ENCODE data around the gene FAM234A.
"Not testable (repeated sequence)": the region's sequence is repeated elsewhere in the genome, so short reads cannot be mapped to it uniquely, and the experiment has no call there.

Gene FAM234A

GRCh38 chr16:234468-235305, at the start of gene FAM234A:
TSS of gene FAM234A (plus strand) at chr16:234821. CDS start at chr16:254414, 19,593 bp downstream.
- DNase-seq: peak; percentile 61

- DNase-seq: no peak
These were observed 49.4 kb upstream of the FAM234A start for GRCh38 chr16:185213-185612.

GRCh38 chr16:185691-186090, 48.9 kb upstream of the FAM234A start:
- DNase-seq: no peak

- no peak for DNase-seq
These were observed 47.3 kb upstream of the FAM234A start for GRCh38 chr16:187330-187729.

GRCh38 chr16:188674-189073, 45.9 kb upstream of the FAM234A start:
- no peak for DNase-seq

GRCh38 chr16:189604-190186, 44.9 kb upstream of the FAM234A start:
- DNase-seq: no peak

- no peak for DNase-seq
These were observed 42.8 kb upstream of the FAM234A start for GRCh38 chr16:191831-192230.

GRCh38 chr16:192686-193085, 41.9 kb upstream of the FAM234A start:
- no peak for DNase-seq

- DNase-seq: no peak
These were observed 41.2 kb upstream of the FAM234A start for GRCh38 chr16:193441-193840.

GRCh38 chr16:194516-194915, 40.1 kb upstream of the FAM234A start:
- DNase-seq: no peak

GRCh38 chr16:200388-200787, 34.2 kb upstream of the FAM234A start:
- DNase-seq: no peak

- no peak for DNase-seq
These were observed 31.4 kb upstream of the FAM234A start for GRCh38 chr16:203246-203645.

- not testable (repeated sequence) for DNase-seq
These were observed 30.6 kb upstream of the FAM234A start for GRCh38 chr16:204046-204445.

- not testable (repeated sequence) for DNase-seq
These were observed 25.3 kb upstream of the FAM234A start for GRCh38 chr16:209359-209758.

GRCh38 chr16:211631-212180, 22.9 kb upstream of the FAM234A start:
- not testable (repeated sequence) for DNase-seq

GRCh38 chr16:212999-213398, 21.6 kb upstream of the FAM234A start:
- DNase-seq: no peak

- no peak for DNase-seq
These were observed 14.6 kb upstream of the FAM234A start for GRCh38 chr16:220021-220420.

- DNase-seq: no peak
These were observed 6.3 kb upstream of the FAM234A start for GRCh38 chr16:228151-228851.

GRCh38 chr16:228852-229730, 5.5 kb upstream of the FAM234A start, which contains the start of gene LUC7L:
TSS of gene LUC7L (minus strand) at chr16:229449. CDS start at chr16:229339, 110 bp downstream.
- DNase-seq: peak; percentile 50

GRCh38 chr16:229731-230281, 4.8 kb upstream of the FAM234A start:
- DNase-seq: no peak

GRCh38 chr16:230351-230750, 4.3 kb upstream of the FAM234A start:
- not testable (repeated sequence) for DNase-seq

GRCh38 chr16:230949-231348, 3.7 kb upstream of the FAM234A start:
- DNase-seq: no peak
